AG04449 (cell line): ENCODE data around the gene PRCP.
"Not testable (repeated sequence)": the region's sequence is repeated elsewhere in the genome, so short reads cannot be mapped to it uniquely, and the experiment has no call there.

ENCODE experiments used
- CTCF ChIA-PET: fragments of 350-600 bp; formaldehyde crosslinking; extraction: SDS; loops from one replicate; lab custom pipeline; 2021; ENCODE audit warnings: antibody characterized with exemption; lab: Yijun Ruan, JAX
- POLR2A ChIA-PET: fragments of 400-600, 350-600 bp; formaldehyde crosslinking; extraction: SDS; loops from one replicate; lab custom pipeline; 2020; ENCODE audit warnings: antibody characterized with exemption, inconsistent platforms; lab: Yijun Ruan, JAX
- DNase-seq: peaks from one replicate; pipeline ENCODE4 v3.0.0-alpha.2; 2010; ENCODE audit warnings: low read depth, low spot score
- H3K4me3 ChIP-seq: 2 replicates; pipeline ENCODE4 v1.5.1; 2011; ENCODE audit warnings: low read depth, mild to moderate bottlenecking, control low read depth, low read length
- TF ChIP-seq, protein P1 (sequence below): IDR thresholded peaks from one replicate; pipeline ENCODE4 v1.5.1; 2011; ENCODE audit warnings: mild to moderate bottlenecking, moderate library complexity, low read length, control low read depth, inconsistent platforms; ENCODE audit not compliant: insufficient read depth; ENCODE audit errors: missing control alignments

The PRCP gene

DNA sequence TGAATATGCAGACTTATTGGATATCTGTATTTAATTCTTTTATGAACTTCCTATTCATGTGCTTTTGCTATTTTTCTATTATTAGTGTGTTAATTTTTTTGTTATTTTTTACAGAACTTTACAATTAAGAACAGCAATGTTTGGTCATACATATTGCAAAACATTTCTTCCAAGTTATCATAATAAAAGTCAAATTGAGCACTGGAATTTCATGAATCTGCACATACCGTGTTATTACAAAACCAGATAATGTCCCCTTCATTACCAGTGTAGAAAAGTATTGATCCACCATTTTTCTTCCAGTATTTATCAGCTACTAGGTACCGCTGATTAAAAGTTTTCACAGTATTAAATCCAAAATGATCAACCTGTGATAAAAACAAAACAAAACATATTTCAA, 40.5 kb downstream of the PRCP start:
- CTCF ChIA-PET, result interaction anchor here (1.2 to 4.5 kb wide), 8 partner anchors 9 to 960 kb away, joined by 3 to 35 read pairs (median 4); partner anchors contain the start of gene PRCP
- no peak overlapping the region for H3K4me3 ChIP-seq
- DNase-seq, result no peak
- POLR2A ChIA-PET, result no interaction called here
- TF ChIP-seq, protein P1, sequence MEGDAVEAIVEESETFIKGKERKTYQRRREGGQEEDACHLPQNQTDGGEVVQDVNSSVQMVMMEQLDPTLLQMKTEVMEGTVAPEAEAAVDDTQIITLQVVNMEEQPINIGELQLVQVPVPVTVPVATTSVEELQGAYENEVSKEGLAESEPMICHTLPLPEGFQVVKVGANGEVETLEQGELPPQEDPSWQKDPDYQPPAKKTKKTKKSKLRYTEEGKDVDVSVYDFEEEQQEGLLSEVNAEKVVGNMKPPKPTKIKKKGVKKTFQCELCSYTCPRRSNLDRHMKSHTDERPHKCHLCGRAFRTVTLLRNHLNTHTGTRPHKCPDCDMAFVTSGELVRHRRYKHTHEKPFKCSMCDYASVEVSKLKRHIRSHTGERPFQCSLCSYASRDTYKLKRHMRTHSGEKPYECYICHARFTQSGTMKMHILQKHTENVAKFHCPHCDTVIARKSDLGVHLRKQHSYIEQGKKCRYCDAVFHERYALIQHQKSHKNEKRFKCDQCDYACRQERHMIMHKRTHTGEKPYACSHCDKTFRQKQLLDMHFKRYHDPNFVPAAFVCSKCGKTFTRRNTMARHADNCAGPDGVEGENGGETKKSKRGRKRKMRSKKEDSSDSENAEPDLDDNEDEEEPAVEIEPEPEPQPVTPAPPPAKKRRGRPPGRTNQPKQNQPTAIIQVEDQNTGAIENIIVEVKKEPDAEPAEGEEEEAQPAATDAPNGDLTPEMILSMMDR, result no peak

- no peak overlapping the region for H3K4me3 ChIP-seq
- ChIA-PET CTCF (interaction anchor here (1.5 to 4.5 kb wide), 6 partner anchors 10 to 961 kb away, joined by 3 to 35 read pairs (median 8); partner anchors contain the start of gene PRCP), POLR2A (no interaction called here)
- TF ChIP-seq, protein P1, result no peak
- DNase-seq, result peak; percentile 49
Observed at GRCh38 chr11:82858556-82859091, 41.6 kb downstream of the PRCP start.

DNA sequence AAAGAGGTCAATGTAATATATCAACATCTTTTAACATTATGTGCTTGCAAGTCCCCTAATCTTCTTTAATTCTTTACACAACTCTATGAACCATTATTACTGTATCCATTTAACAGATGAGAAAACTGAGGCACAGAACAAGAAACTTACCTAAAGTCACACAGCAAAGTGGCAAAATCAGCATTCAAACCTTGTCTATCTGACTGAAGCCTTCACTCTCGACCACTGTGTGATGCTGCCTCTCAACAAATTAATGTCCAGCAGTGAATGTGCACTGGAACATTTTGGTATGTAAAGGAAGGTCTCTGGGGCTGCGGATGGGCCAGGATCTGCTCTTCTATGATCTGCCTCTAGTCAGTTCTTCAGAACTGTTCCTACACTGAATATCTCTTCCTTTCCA, 42.1 kb downstream of the PRCP start:
- POLR2A ChIA-PET, result no interaction called here
- no peak for DNase-seq
- CTCF ChIA-PET, result interaction anchor here (2.0 to 4.5 kb wide), 3 partner anchors 11 to 140 kb away, joined by 4 to 35 read pairs (median 13); no protein-coding TSS in a partner anchor
- H3K4me3 ChIP-seq, result no peak overlapping the region
- TF ChIP-seq, protein P1, result no peak

DNA sequence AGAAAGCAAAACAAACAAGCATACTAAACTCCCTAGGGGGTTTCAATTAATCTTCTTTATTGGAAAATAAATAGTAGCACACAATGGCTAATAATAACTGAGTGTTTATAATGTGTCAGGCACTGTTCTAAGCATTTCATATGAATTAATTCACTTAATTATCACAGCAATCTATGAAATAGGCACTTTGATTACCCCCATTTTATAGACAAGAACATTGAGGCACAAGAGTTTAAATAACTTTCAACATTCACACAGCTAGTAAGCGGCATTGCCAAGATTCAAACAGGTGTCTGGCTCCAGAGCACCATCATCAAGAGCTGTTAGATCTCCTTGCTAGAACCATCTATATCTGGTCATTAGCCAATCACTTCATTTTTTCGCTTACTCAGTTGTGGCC, 43.1 kb downstream of the PRCP start:
- TF ChIP-seq, protein P1, result no peak
- ChIA-PET POLR2A (no interaction called here), CTCF (interaction anchor here (0.6 to 4.5 kb wide), 6 partner anchors 12 to 1165 kb away, joined by 3 to 35 read pairs (median 3); no protein-coding TSS in a partner anchor)
- no peak for DNase-seq
- H3K4me3 ChIP-seq, result no peak overlapping the region

DNA sequence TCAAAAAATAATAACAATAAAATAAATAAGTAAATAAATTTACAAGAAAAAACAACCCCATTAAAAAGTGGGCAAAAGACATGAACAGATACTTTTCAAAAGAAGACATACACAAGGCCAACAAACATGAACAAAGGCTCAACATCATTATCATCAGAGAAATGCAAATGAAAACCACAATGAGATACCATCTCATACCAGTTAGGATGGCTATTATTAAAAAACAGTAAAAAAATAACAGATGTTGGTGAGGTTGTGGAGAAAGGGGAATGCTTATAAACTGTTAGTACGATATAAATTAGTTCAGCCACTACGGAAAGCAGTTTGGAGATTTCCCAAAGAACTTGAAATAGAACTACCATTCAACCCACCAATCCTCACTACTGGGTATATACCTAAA, 44.6 kb downstream of the PRCP start:
- ChIA-PET POLR2A (no interaction called here), CTCF (interaction anchor here (1.0 to 4.2 kb wide), 2 partner anchors 12 kb away, joined by 5 to 30 read pairs; no protein-coding TSS in a partner anchor)
- TF ChIP-seq, protein P1, result no peak
- DNase-seq, result no peak
- no peak overlapping the region for H3K4me3 ChIP-seq

GRCh38 chr11:82854916-82855315, 45.3 kb downstream of the PRCP start:
- H3K4me3 ChIP-seq, DNase-seq, POLR2A ChIA-PET: not testable (repeated sequence)
- CTCF ChIA-PET, result interaction anchor here (1.5 to 4.2 kb wide), 3 partner anchors 13 to 47 kb away, joined by 3 to 30 read pairs (median 4); partner anchors contain the start of gene DDIAS
